IMR-90 (cell line): ENCODE data around the gene KCNK5. TPM values are rescaled to one million over a fixed set of nuclear protein-coding genes. Genes with fewer than 3 reads are reported as not detected.

Experiments
- ATAC-seq: fragments of 200-7000 bp; cut with Tn5 transposase; 2 replicates; pipeline ENCODE4 v1.9.1; 2020; ENCODE audit warnings: low read depth, mild to moderate bottlenecking, moderate library complexity
- BruUV-seq: library from RNA; stranded (reverse); fragments of 400-500 nt; replicated peaks from 2 replicates; lab custom pipeline; 2021; lab: Mats Ljungman, UMichigan
- CTCF ChIA-PET: fragments of 300-600 bp; formaldehyde crosslinking; extraction: SDS; loops from one replicate; lab custom pipeline; 2021; ENCODE audit warnings: antibody characterized with exemption; lab: Yijun Ruan, JAX
- POLR2A ChIA-PET: fragments of 300-600 bp; sonication (Branson Sonifier 250); formaldehyde crosslinking; loops from one replicate; lab custom pipeline; 2022; ENCODE audit warnings: antibody characterized with exemption; ENCODE audit not compliant: unreplicated experiment; lab: Charles Lee
- DNase-seq: peaks from one replicate; pipeline ENCODE4 v3.0.0; 2013
- H2AFZ ChIP-seq: replicated peaks from 2 replicates; pipeline ENCODE3; 2013; ENCODE audit warnings: low read length, mild to moderate bottlenecking; ENCODE audit not compliant: poor library complexity
- H2AK5ac ChIP-seq: 2 replicates; pipeline ENCODE4 v1.6.1; 2013; ENCODE audit warnings: low read depth, low read length, inconsistent platforms
- H2AK9ac ChIP-seq: replicated peaks from 2 replicates; pipeline ENCODE3; 2013; ENCODE audit warnings: mild to moderate bottlenecking, low read depth, low read length, moderate library complexity; ENCODE audit not compliant: poor library complexity
- H2BK120ac ChIP-seq: 2 replicates; pipeline ENCODE4 v1.6.1; 2013; ENCODE audit warnings: low read depth, low read length, inconsistent platforms
- H2BK15ac ChIP-seq: 3 replicates; pipeline ENCODE4 v1.6.1; 2013; ENCODE audit warnings: low read depth, low read length, inconsistent platforms
- H2BK20ac ChIP-seq: 2 replicates; pipeline ENCODE4 v1.6.1; 2013; ENCODE audit warnings: low read depth, mild to moderate bottlenecking, inconsistent platforms, low read length, moderate library complexity
- H2BK5ac ChIP-seq: 2 replicates; pipeline ENCODE4 v1.6.1; 2013; ENCODE audit warnings: mild to moderate bottlenecking, low read depth, low read length, inconsistent platforms; ENCODE audit not compliant: poor library complexity, severe bottlenecking
- H3K14ac ChIP-seq: replicated peaks from 2 replicates; pipeline ENCODE4 v1.6.1; 2013; ENCODE audit warnings: low read depth, low read length, inconsistent platforms
- H3K18ac ChIP-seq: 2 replicates; pipeline ENCODE4 v1.6.1; 2013; ENCODE audit warnings: low read depth, low read length, control low read depth
- H3K23ac ChIP-seq: 2 replicates; pipeline ENCODE4 v1.6.1; 2013; ENCODE audit warnings: low read depth, low read length, inconsistent platforms
- H3K27ac ChIP-seq: 2 replicates; pipeline ENCODE4 v1.5.1; 2013; ENCODE audit warnings: mild to moderate bottlenecking, control low read depth, low read length; ENCODE audit not compliant: insufficient read depth
- H3K27me3 ChIP-seq: 2 replicates; pipeline ENCODE4 v1.6.1; 2013; ENCODE audit warnings: low read length; ENCODE audit not compliant: control insufficient read depth, insufficient read depth
- H3K36me3 ChIP-seq: 2 replicates; pipeline ENCODE4 v1.6.1; 2013; ENCODE audit warnings: low read length, mixed read lengths; ENCODE audit not compliant: control insufficient read depth, insufficient read depth
- H3K4ac ChIP-seq: 2 replicates; pipeline ENCODE4 v1.6.1; 2013; ENCODE audit warnings: low read depth, low read length, inconsistent platforms
- H3K4me1 ChIP-seq: 2 replicates; pipeline ENCODE4 v1.6.1; 2013; ENCODE audit warnings: low read length, mixed read lengths; ENCODE audit not compliant: control insufficient read depth, insufficient read depth
- H3K4me2 ChIP-seq: 2 replicates; pipeline ENCODE4 v1.6.1; 2013; ENCODE audit warnings: low read depth, mild to moderate bottlenecking, control low read depth, low read length, moderate library complexity
- H3K4me3 ChIP-seq: 2 replicates; pipeline ENCODE4 v1.5.1; 2013; ENCODE audit warnings: low read depth, mild to moderate bottlenecking, control low read depth, low read length, moderate library complexity; ENCODE audit not compliant: insufficient read depth
- H3K56ac ChIP-seq: 2 replicates; pipeline ENCODE4 v1.6.1; 2013; ENCODE audit warnings: low read length, inconsistent platforms; ENCODE audit not compliant: insufficient read depth; ENCODE audit errors: extremely low read depth
- H3K79me1 ChIP-seq, 2 experiments: 2 replicates each; pipeline ENCODE4 v1.6.1; 2013; ENCODE audit warnings: low read length in 2 of 2, inconsistent platforms in 1 of 2, low read depth in 1 of 2
- H3K9ac ChIP-seq: 2 replicates; pipeline ENCODE4 v1.6.1; 2013; ENCODE audit warnings: low read depth, low read length, control low read depth
- H3K9me1 ChIP-seq: 2 replicates; pipeline ENCODE4 v1.6.1; 2013; ENCODE audit warnings: low read length, inconsistent platforms; ENCODE audit not compliant: insufficient read depth
- H3K9me3 ChIP-seq: 2 replicates; pipeline ENCODE4 v1.6.1; 2013; ENCODE audit warnings: low read length; ENCODE audit not compliant: control insufficient read depth, insufficient read depth
- H4K20me1 ChIP-seq: 2 replicates; pipeline ENCODE4 v1.6.1; 2013; ENCODE audit warnings: low read length, inconsistent platforms; ENCODE audit not compliant: insufficient read depth
- H4K5ac ChIP-seq: 2 replicates; pipeline ENCODE4 v1.6.1; 2013; ENCODE audit warnings: mild to moderate bottlenecking, low read depth, low read length, control low read depth
- H4K8ac ChIP-seq, 2 experiments: 2 replicates each; pipeline ENCODE4 v1.6.1; 2013; ENCODE audit warnings: low read depth in 2 of 2, low read length in 2 of 2, control low read depth in 1 of 2, inconsistent platforms in 1 of 2
- H4K91ac ChIP-seq: 2 replicates; pipeline ENCODE4 v1.6.1; 2013; ENCODE audit warnings: low read depth, low read length, inconsistent platforms; ENCODE audit not compliant: insufficient read depth
- BHLHE40 ChIP-seq: fragments of 150-350 bp; IDR thresholded peaks from 2 replicates; pipeline ENCODE4 v1.6.1; 2016; ENCODE audit warnings: mild to moderate bottlenecking, low read depth, low read length
- FOS ChIP-seq: fragments of 150-350 bp; IDR thresholded peaks from 2 replicates; pipeline ENCODE4 v1.6.1; 2016; ENCODE audit warnings: low read depth, low read length
- POLR2A ChIP-seq: IDR thresholded peaks from 2 replicates; pipeline ENCODE4 v1.6.1; 2012; ENCODE audit warnings: mild to moderate bottlenecking, low read depth, low read length
- WGBS, 2 experiments: methylation state at CpG; one replicate each; pipeline versions ENCODE4 v1.1.5 to v1.1.7; 2013; ENCODE audit warnings: missing lambda C conversion rate in 2 of 2; ENCODE audit not compliant: insufficient read length in 1 of 2; ENCODE audit errors: extremely low coverage in 2 of 2; 5-methylcytosine and 5-hydroxymethylcytosine counted together
- dilution Hi-C: fragments of 300-500 bp; cut with HindIII; formaldehyde crosslinking; loops from one replicate; pipeline ENCODE4 v1.14.3; 2018; ENCODE audit warnings: low sequenced_read_pairs; ENCODE audit not compliant: unreplicated experiment
- in situ Hi-C: fragments of 300-500 bp; cut with MboI; formaldehyde crosslinking; loops from 3 replicates; pipeline ENCODE4 v1.14.3; 2019; ENCODE audit warnings: low sequenced_read_pairs, inconsistent platforms, mixed read lengths
- intact Hi-C: fragments of 100-400 bp; cut with micrococcal nuclease; formaldehyde crosslinking; loops from 2 replicates; pipeline ENCODE4 v1.10.0; 2022
- polyA plus RNA-seq, 3 experiments: library from polyadenylated mRNA; depleted of rRNA; stranded (reverse); fragments of >200 nt; gene quantifications; 2 replicates each; pipeline ENCODE4 v1.2.3, GENCODE V29; 2012; ENCODE audit warnings: low replicate concordance in 1 of 3
- total RNA-seq: library from RNA; depleted of rRNA; stranded (reverse); fragments of >200 nt; gene quantifications from 2 replicates; pipeline ENCODE4 v1.2.3, GENCODE V29; 2012

KCNK5 gene
- total and polyA plus RNA-seq, 2 of the 4 experiments (the other 2 are of a cell fraction), result not detected

GRCh38 chr6:39203436-39204159 is 25.7 kb downstream of the KCNK5 start:
- intact Hi-C loops, result no loop called here
- 60% methylated on average over 1 of the region's 12 CpGs; no CpG with 5 or more reads in 1 of the 2 experiments for WGBS, 2 experiments
- Histone ChIP-seq H3K9me3 (no peaks in the 10 kb centered on the region), H3K36me3 (no peaks in the 10 kb centered on the region), H4K20me1 (no peaks in the 10 kb centered on the region), H3K23ac (no peak overlapping the region), H3K27ac (no peak overlapping the region), H2BK5ac (no peak overlapping the region), H4K8ac (no peak overlapping the region), H2AK9ac (no peak overlapping the region), H2AFZ (no peak overlapping the region), H2BK20ac (no peak overlapping the region), H3K9me1 (no peaks in the 10 kb centered on the region), H3K18ac (no peak overlapping the region), H2BK120ac (no peak overlapping the region), H4K5ac (no peak overlapping the region), H3K4ac (no peak overlapping the region), H3K4me2 (no peak overlapping the region), H4K91ac (no peak overlapping the region), H3K9ac (no peak overlapping the region), H3K27me3 (no peaks in the 10 kb centered on the region), H2AK5ac (no peak overlapping the region), H3K4me1 (no peaks in the 10 kb centered on the region), H3K4me3 (no peak overlapping the region), H3K14ac (no peak overlapping the region), H3K79me1 (no peaks in the 10 kb centered on the region), H3K56ac (no peak overlapping the region), H2BK15ac (no peak overlapping the region)
- POLR2A ChIA-PET, result no interaction called here
- dilution Hi-C loops, result no loop called here
- DNase-seq, result no peak
- in situ Hi-C loops, result no loop called here
- ATAC-seq, result no peak
- CTCF ChIA-PET, result no interaction called here
- no TSS peak for BruUV-seq
- no peak for TF ChIP-seq FOS
- no peak for TF ChIP-seq POLR2A
- TF ChIP-seq BHLHE40, result no peak
